Heart left ventricle (tissue), 16 donors: ENCODE results near the gene FRMPD4. TPM values are rescaled to one million over a fixed set of nuclear protein-coding genes. Genes with fewer than 3 reads are reported as not detected.

ENCODE experiments used
- ATAC-seq, 4 donors: fragments of 200-7000 bp; cut with Tn5 transposase; one replicate each; pipeline ENCODE4 v1.9.1; 2020 to 2022; ENCODE audit warnings: moderate library complexity in 4 of 4, mild to moderate bottlenecking in 3 of 4, moderate number of reproducible peaks in 1 of 4
- DNase-seq, 5 donors: peaks; one replicate each; pipeline ENCODE4 v3.0.0-alpha.2; 2020
- H3K27ac ChIP-seq, 12 donors: fragments of 200-600 bp; sonication (generic) in 4 of 12; one replicate each; pipeline versions ENCODE4 v1.5.0 to v1.8.0; 2016 to 2022; ENCODE audit warnings: mild to moderate bottlenecking in 2 of 12
- H3K27me3 ChIP-seq, 9 donors: fragments of 200-600 bp; sonication (generic) in 2 of 9; one replicate each; pipeline versions ENCODE4 v1.5.1 to v1.8.0; 2016 to 2022; ENCODE audit warnings: mild to moderate bottlenecking in 3 of 9
- H3K36me3 ChIP-seq, 9 donors: fragments of 200-600 bp; sonication (generic) in 2 of 9; one replicate each; pipeline versions ENCODE4 v1.5.0 to v1.8.0; 2018 to 2022; ENCODE audit warnings: mild to moderate bottlenecking in 2 of 9
- H3K4me1 ChIP-seq, 12 donors: fragments of 200-600 bp; sonication (generic) in 4 of 12; one replicate each; pipeline versions ENCODE4 v1.5.0 to v1.8.0; 2016 to 2022; ENCODE audit warnings: mild to moderate bottlenecking in 3 of 12
- H3K4me3 ChIP-seq, 12 donors: fragments of 200-600 bp; sonication (generic) in 4 of 12; one replicate each; pipeline versions ENCODE4 v1.5.0 to v1.8.0; 2017 to 2022; ENCODE audit warnings: mild to moderate bottlenecking in 9 of 12, moderate library complexity in 4 of 12
- H3K9me3 ChIP-seq, 12 donors: fragments of 200-600 bp; sonication (generic) in 4 of 12; one replicate each; pipeline versions ENCODE4 v1.5.0 to v1.8.0; 2016 to 2022; ENCODE audit warnings: mild to moderate bottlenecking in 1 of 12
- POLR2A ChIP-seq, 2 donors: fragments of 450-650 bp; IDR thresholded peaks; one replicate each; pipeline ENCODE4 v1.6.1; 2017; ENCODE audit warnings: antibody characterized with exemption in 2 of 2, mild to moderate bottlenecking in 2 of 2, moderate library complexity in 2 of 2
- WGBS, 4 donors: extraction: QIAGEN DNeasy Blood & Tissue Kit in 2 of 4; methylation state at CpG; one replicate each; pipeline versions ENCODE4 v1.1.5 to v1.1.7; 2013 to 2018; 5-methylcytosine and 5-hydroxymethylcytosine counted together
- intact Hi-C, 10 donors: fragments of 100-400 bp; cut with DNase I; formaldehyde crosslinking; loops; one replicate each; pipeline versions ENCODE4 v1.11.1 to v1.14.2; 2022
- polyA plus RNA-seq, 2 donors: library from polyadenylated mRNA; stranded (reverse); fragments of 200-250 nt; gene quantifications; one replicate each; pipeline ENCODE4 v1.2.3, GENCODE V29; 2013
- total RNA-seq, 9 donors: library from RNA; depleted of rRNA in 2 of 9; stranded (reverse); fragments of >200 nt in 2 of 9; fragmentation: NEBNext Ultra II Directional in 3 of 9; extraction: Animal tissue kit (Norgen Biotek cat#: 25700) in 3 of 9; gene quantifications; one replicate each; pipeline versions ENCODE4 v1.1.0 to v1.2.4, GENCODE V29; 2016 to 2023
- TF ChIP-seq, protein P1 (sequence below), 12 donors: fragments of 200-600 bp; sonication (generic) in 4 of 12; IDR thresholded peaks; one replicate each; pipeline versions ENCODE4 v1.5.0 to v1.8.0; 2018 to 2022; ENCODE audit warnings: antibody characterized with exemption in 12 of 12, mild to moderate bottlenecking in 5 of 12
- donor health status: ischemic (EF 13 %, LVEDD 7.1; RV severe dilation, severe dysfunction).
- donor health status: healthy with polysubstance abuse.
- donor health status: DM: no; HTN: yes; CAD: no.
- donor health status: DM: no; HTN: no; CAD: no.
- donor health status: ischemic (EF 25% LVEDD 6.9; RV normal size, moderate dysfunction).
- donor health status: ischemic (EF 25% LVEDD 5.7; RV mildly dilated, moderate dysfunction).
- donor health status: healthy.
- donor health status: DM: yes; HTN: yes; CAD: no.
- donor health status: ischemic (EF 35%, LVEDD 5.7; RV mildly dilated, moderate dysfunction).
- donor health status: nonischemic (EF 11% LVEDD 7.7; RV severe dilation, severe dysfunction).
- donor health status: DM: yes; HTN: yes; CAD: no.
- donor health status: PGD.
- donor health status: ischemic (EF 29% LVEDD 5.4; RV normal size, mild dysfunction).
- donor health status: nonischemic (EF 23%, LVEDD 6.1; RV moderate dilation, normal function).

Gene FRMPD4
- total and polyA plus RNA-seq, 11 donors, result 0.07 to 4.2 (median 1.4) TPM

GRCh38 chrX:12711435-12712040 lies 573.3 kb downstream of the FRMPD4 start:
- H3K4me3 ChIP-seq, result no peak overlapping the region
- 59 to 73% (median 68%) methylated on average over 3 to 4 of the region's 4 CpGs for WGBS, 4 donors
- H3K9me3 ChIP-seq, result no peaks in the 10 kb centered on the region
- no peaks in the 10 kb centered on the region for H3K4me1 ChIP-seq
- ATAC-seq (no peak), DNase-seq (no peak)
- no peak overlapping the region for H3K27ac ChIP-seq
- H3K36me3 ChIP-seq, result no peaks in the 10 kb centered on the region
- intact Hi-C loops, result no loop called here
- H3K27me3 ChIP-seq, result peaks cover 0 to 4% (median 0%) of the 10 kb centered on the region in 9 donors
- TF ChIP-seq POLR2A (IDR thresholded peaks at IDR 0.05), result no peak
- TF ChIP-seq, protein P1, sequence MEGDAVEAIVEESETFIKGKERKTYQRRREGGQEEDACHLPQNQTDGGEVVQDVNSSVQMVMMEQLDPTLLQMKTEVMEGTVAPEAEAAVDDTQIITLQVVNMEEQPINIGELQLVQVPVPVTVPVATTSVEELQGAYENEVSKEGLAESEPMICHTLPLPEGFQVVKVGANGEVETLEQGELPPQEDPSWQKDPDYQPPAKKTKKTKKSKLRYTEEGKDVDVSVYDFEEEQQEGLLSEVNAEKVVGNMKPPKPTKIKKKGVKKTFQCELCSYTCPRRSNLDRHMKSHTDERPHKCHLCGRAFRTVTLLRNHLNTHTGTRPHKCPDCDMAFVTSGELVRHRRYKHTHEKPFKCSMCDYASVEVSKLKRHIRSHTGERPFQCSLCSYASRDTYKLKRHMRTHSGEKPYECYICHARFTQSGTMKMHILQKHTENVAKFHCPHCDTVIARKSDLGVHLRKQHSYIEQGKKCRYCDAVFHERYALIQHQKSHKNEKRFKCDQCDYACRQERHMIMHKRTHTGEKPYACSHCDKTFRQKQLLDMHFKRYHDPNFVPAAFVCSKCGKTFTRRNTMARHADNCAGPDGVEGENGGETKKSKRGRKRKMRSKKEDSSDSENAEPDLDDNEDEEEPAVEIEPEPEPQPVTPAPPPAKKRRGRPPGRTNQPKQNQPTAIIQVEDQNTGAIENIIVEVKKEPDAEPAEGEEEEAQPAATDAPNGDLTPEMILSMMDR (IDR thresholded peaks at IDR 0.05), result no peak

- DNase-seq (no peak), ATAC-seq (no peak)
- Histone ChIP-seq H3K27me3 (peaks cover 0 to 9% (median 0%) of the 10 kb centered on the region in 9 donors), H3K4me1 (no peaks in the 10 kb centered on the region), H3K36me3 (no peaks in the 10 kb centered on the region), H3K9me3 (no peaks in the 10 kb centered on the region), H3K27ac (no peak overlapping the region), H3K4me3 (no peak overlapping the region)
- intact Hi-C loops, result no loop called here
- 82 to 90% (median 89%) methylated on average over 15 of the region's 15 CpGs for WGBS, 4 donors
- TF ChIP-seq, protein P1 (IDR thresholded peaks at IDR 0.05), result no peak
- TF ChIP-seq POLR2A (IDR thresholded peaks at IDR 0.05), result no peak
Measured at GRCh38 chrX:12716574-12716973, 578.3 kb downstream of the FRMPD4 start.

DNA sequence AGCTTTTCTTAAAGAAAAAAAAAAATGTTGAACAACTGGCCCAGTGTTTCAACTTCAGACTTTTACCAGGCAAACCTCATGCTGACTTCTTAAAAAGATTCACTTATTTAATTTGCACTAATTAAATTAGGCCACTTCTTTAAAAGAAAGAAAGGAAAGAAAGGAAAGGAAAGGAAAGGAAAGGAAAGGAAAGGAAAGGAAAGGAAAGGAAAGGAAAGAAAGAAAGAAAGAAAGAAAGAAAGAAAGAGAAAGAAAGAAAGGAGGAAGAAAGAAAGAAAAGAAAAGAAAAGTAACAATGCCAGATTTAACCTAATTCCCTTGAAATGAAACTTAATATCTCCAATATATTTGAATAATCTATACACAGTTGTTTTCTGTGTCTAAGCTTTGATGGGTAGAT lies 581.6 kb downstream of the FRMPD4 start:
- ATAC-seq, result no peak
- H3K36me3 ChIP-seq, result no peaks in the 10 kb centered on the region
- DNase-seq, result no peak
- H3K4me1 ChIP-seq, result no peaks in the 10 kb centered on the region
- no peak overlapping the region for H3K27ac ChIP-seq
- H3K27me3 ChIP-seq, result peaks cover 0 to 19% (median 0%) of the 10 kb centered on the region in 9 donors
- no peak for TF ChIP-seq POLR2A (IDR thresholded peaks at IDR 0.05)
- TF ChIP-seq, protein P1 (IDR thresholded peaks at IDR 0.05), result no peak
- no peak overlapping the region for H3K4me3 ChIP-seq
- H3K9me3 ChIP-seq, result no peaks in the 10 kb centered on the region
- intact Hi-C loops, result no loop called here

GRCh38 chrX:12721042-12721441 lies 582.8 kb downstream of the FRMPD4 start:
- 62 to 68% (median 65%) methylated on average over 8 of the region's 8 CpGs for WGBS, 4 donors
- intact Hi-C loops, result no loop called here
- Histone ChIP-seq H3K27me3 (peaks cover 0 to 19% (median 0%) of the 10 kb centered on the region in 9 donors), H3K36me3 (no peaks in the 10 kb centered on the region), H3K4me3 (no peak overlapping the region), H3K9me3 (no peaks in the 10 kb centered on the region), H3K27ac (no peak overlapping the region), H3K4me1 (no peaks in the 10 kb centered on the region)
- TF ChIP-seq, protein P1 (IDR thresholded peaks at IDR 0.05), result no peak
- TF ChIP-seq POLR2A (IDR thresholded peaks at IDR 0.05), result no peak
- ATAC-seq (no peak), DNase-seq (no peak)
